Endodermal cell (in vitro differentiated cells): ENCODE data around the gene S100A5. TPM values are rescaled to one million over a fixed set of nuclear protein-coding genes. Genes with fewer than 3 reads are reported as not detected.

Experiments used
- DNase-seq: peaks from one replicate; pipeline ENCODE4 v3.0.0-alpha.2; 2017
- H3K27ac ChIP-seq: 2 replicates; pipeline ENCODE4 v1.5.1; 2013; ENCODE audit warnings: mild to moderate bottlenecking, low read depth, low read length, moderate library complexity
- H3K27me3 ChIP-seq: 2 replicates; pipeline ENCODE4 v1.6.1; 2013; ENCODE audit warnings: mild to moderate bottlenecking, low read length, moderate library complexity; ENCODE audit not compliant: insufficient read depth, control insufficient read depth, poor library complexity, severe bottlenecking
- H3K36me3 ChIP-seq: 2 replicates; pipeline ENCODE4 v1.7.0; 2013; ENCODE audit warnings: mild to moderate bottlenecking, low read length, moderate library complexity; ENCODE audit not compliant: control insufficient read depth, insufficient read depth
- H3K4me1 ChIP-seq: one replicate; pipeline ENCODE4 v1.7.0; 2013; ENCODE audit warnings: low read length; ENCODE audit not compliant: control insufficient read depth, insufficient read depth
- H3K4me3 ChIP-seq: 2 replicates; pipeline ENCODE4 v1.5.1; 2013; ENCODE audit warnings: mild to moderate bottlenecking, low read length, moderate library complexity
- H3K9ac ChIP-seq: 2 replicates; pipeline ENCODE4 v1.6.1; 2013; ENCODE audit warnings: mild to moderate bottlenecking, low read length, moderate library complexity; ENCODE audit not compliant: poor library complexity, severe bottlenecking; ENCODE audit errors: extremely low read depth
- H3K9me3 ChIP-seq: 2 replicates; pipeline ENCODE4 v1.6.1; 2013; ENCODE audit warnings: mild to moderate bottlenecking, low read length, moderate library complexity; ENCODE audit not compliant: control insufficient read depth
- H3K27ac Mint-ChIP-seq: 2 replicates; pipeline ENCODE4 v1.8.0; 2020; ENCODE audit warnings: mixed read lengths
- H3K27me3 Mint-ChIP-seq: 2 replicates; pipeline ENCODE4 v1.8.0; 2021; ENCODE audit warnings: mild to moderate bottlenecking, mixed read lengths; ENCODE audit not compliant: insufficient read depth
- H3K36me3 Mint-ChIP-seq: 2 replicates; pipeline ENCODE4 v1.8.0; 2020; ENCODE audit warnings: low read depth, mixed read lengths
- H3K4me1 Mint-ChIP-seq: 2 replicates; pipeline ENCODE4 v1.8.0; 2020; ENCODE audit warnings: mixed read lengths
- H3K4me3 Mint-ChIP-seq: 2 replicates; pipeline ENCODE4 v1.8.0; 2020; ENCODE audit warnings: mild to moderate bottlenecking, moderate library complexity, mixed read lengths
- H3K9me3 Mint-ChIP-seq: 2 replicates; pipeline ENCODE4 v1.8.0; 2020; ENCODE audit warnings: mild to moderate bottlenecking, mixed read lengths
- WGBS, 2 experiments: methylation state at CpG; one replicate each; pipeline versions ENCODE4 v1.1.5 to v1.1.7; 2013; ENCODE audit warnings: missing lambda C conversion rate in 2 of 2, mixed read lengths in 1 of 2; ENCODE audit not compliant: insufficient coverage in 1 of 2, insufficient read length in 1 of 2; 5-methylcytosine and 5-hydroxymethylcytosine counted together
- total RNA-seq, 2 donors: library from RNA; stranded (reverse); fragmentation: NEBNext Ultra II Directional in 1 of 2; extraction: Animal tissue kit (Norgen Biotek cat#: 25700) in 1 of 2; gene quantifications; 2 replicates in 1 of 2; 3 replicates in 1 of 2; pipeline ENCODE4 v1.2.1, GENCODE V29; 2021
- TF ChIP-seq, protein P1 (sequence below): fragments of 200-600 bp; sonication (generic); conservative IDR thresholded peaks from 2 replicates; pipeline ENCODE4 v1.5.0; 2021; ENCODE audit warnings: antibody characterized with exemption, mild to moderate bottlenecking

S100A5 gene
- total RNA-seq, 2 donors from 2014 or later: not detected

- no peak overlapping the region for H3K27ac ChIP-seq
- H3K27ac Mint-ChIP-seq: no peak overlapping the region
Measured at GRCh38 chr1:153541641-153542590, 1.2 kb upstream of the S100A5 start.

DNA sequence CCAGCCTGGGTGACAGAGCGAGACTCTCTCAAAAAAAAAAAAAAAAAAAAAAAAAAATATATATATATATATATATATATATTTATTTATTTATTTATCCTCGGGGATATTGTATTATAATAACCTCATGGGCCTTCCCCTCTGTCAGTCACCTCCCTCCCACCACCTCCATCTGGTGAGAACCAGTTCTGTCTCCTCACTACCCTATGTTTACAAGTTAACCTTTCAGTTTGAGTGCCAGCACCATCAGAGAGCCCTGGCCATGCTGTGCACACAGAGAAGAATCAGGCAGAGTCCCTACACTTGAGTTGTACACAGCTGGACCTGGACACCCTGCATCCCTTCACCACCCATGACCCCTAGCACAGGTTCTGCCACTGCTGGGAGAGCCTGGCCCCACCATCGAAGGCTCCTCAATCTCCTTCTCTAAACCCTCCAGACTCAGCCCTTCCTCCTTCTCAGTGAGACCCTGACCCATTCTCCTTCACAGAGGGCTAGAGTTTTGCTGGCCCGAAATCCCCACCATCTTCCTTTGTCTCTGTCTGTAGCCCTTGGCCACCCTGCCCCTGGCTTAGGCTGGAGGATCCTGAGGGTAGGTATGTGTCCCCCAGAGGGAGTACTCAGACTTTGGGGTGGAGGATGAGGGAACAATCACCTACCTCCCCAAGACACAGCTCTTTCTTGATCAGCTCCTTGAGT lies 1.2 kb downstream of the S100A5 start:
- H3K9me3 ChIP-seq: no peaks in the 10 kb centered on the region
- TF ChIP-seq, protein P1, sequence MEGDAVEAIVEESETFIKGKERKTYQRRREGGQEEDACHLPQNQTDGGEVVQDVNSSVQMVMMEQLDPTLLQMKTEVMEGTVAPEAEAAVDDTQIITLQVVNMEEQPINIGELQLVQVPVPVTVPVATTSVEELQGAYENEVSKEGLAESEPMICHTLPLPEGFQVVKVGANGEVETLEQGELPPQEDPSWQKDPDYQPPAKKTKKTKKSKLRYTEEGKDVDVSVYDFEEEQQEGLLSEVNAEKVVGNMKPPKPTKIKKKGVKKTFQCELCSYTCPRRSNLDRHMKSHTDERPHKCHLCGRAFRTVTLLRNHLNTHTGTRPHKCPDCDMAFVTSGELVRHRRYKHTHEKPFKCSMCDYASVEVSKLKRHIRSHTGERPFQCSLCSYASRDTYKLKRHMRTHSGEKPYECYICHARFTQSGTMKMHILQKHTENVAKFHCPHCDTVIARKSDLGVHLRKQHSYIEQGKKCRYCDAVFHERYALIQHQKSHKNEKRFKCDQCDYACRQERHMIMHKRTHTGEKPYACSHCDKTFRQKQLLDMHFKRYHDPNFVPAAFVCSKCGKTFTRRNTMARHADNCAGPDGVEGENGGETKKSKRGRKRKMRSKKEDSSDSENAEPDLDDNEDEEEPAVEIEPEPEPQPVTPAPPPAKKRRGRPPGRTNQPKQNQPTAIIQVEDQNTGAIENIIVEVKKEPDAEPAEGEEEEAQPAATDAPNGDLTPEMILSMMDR: no peak
- H3K36me3 Mint-ChIP-seq: no peaks in the 10 kb centered on the region
- H3K27ac ChIP-seq: no peak overlapping the region
- peaks cover 17% of the 10 kb centered on the region for H3K4me1 Mint-ChIP-seq
- peaks cover 9% of the 10 kb centered on the region for H3K27me3 ChIP-seq
- no peaks in the 10 kb centered on the region for H3K36me3 ChIP-seq
- no peak overlapping the region for H3K9ac ChIP-seq
- H3K4me3 Mint-ChIP-seq: no peak overlapping the region
- 88 to 91% methylated on average over 1 to 3 of the region's 4 CpGs for WGBS, 2 experiments
- H3K4me1 ChIP-seq: peaks cover 3% of the 10 kb centered on the region
- H3K27me3 Mint-ChIP-seq: peaks cover 21% of the 10 kb centered on the region
- no peak for DNase-seq
- no peak overlapping the region for H3K27ac Mint-ChIP-seq
- H3K9me3 Mint-ChIP-seq: no peaks in the 10 kb centered on the region
- H3K4me3 ChIP-seq: no peak overlapping the region

More at GRCh38 chr1:153541641-153542590, 1.2 kb upstream of the S100A5 start:
- no peak for DNase-seq
- Mint-ChIP-seq H3K4me3 (no peak overlapping the region), H3K27me3 (peaks cover 6% of the 10 kb centered on the region), H3K4me1 (peaks cover 21% of the 10 kb centered on the region), H3K9me3 (no peaks in the 10 kb centered on the region), H3K36me3 (no peaks in the 10 kb centered on the region)
- TF ChIP-seq, protein P1: no peak
- Histone ChIP-seq H3K9me3 (no peaks in the 10 kb centered on the region), H3K9ac (no peak overlapping the region), H3K4me1 (peaks cover 12% of the 10 kb centered on the region), H3K4me3 (no peak overlapping the region), H3K36me3 (no peaks in the 10 kb centered on the region), H3K27me3 (peaks cover under 1% of the 10 kb centered on the region)
- WGBS, 2 experiments: 92 to 98% methylated on average over 7 to 12 of the region's 13 CpGs

DNA sequence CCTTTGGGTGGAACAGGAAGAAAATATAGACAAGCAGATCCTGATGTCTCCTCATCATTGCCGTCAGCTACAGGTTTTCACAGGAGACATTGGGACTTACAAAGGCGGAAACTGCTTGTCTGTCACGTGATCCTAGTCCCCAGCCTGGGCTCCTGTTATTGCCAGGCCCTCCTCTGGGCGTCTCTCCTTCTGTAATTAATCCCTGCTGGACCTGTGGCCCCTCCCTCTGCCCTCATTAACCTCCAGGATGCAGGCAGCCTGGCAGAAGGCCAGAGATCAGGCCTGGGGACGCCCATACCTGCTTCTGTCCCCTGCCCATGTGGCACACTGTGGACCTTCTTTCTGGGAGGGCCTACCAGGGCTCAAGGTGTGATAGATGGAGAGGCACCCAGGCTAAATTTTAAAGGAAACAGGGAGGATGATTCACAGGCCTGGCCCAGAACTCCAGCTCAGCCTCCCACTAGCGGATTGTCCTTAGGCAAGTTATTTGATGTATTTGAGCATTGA lies 2.4 kb downstream of the S100A5 start:
- DNase-seq: peak; percentile 89
- no peak overlapping the region for H3K27ac ChIP-seq
- Mint-ChIP-seq H3K27ac (peak overlapping the region; percentile 35), H3K4me3 (no peak overlapping the region), H3K9me3 (no peaks in the 10 kb centered on the region), H3K4me1 (peaks cover 15% of the 10 kb centered on the region), H3K36me3 (no peaks in the 10 kb centered on the region), H3K27me3 (peaks cover 26% of the 10 kb centered on the region)
- TF ChIP-seq, protein P1: peak; percentile 19
- no peak overlapping the region for H3K9ac ChIP-seq
- 48 to 52% methylated on average over 4 to 6 of the region's 6 CpGs for WGBS, 2 experiments
- H3K4me1 ChIP-seq: no peaks in the 10 kb centered on the region
- no peaks in the 10 kb centered on the region for H3K9me3 ChIP-seq
- H3K4me3 ChIP-seq: no peak overlapping the region
- H3K27me3 ChIP-seq: peaks cover 9% of the 10 kb centered on the region
- H3K36me3 ChIP-seq: no peaks in the 10 kb centered on the region
